A673 (cell line): ENCODE measurements around the gene ESRRA. TPM values are rescaled to one million over a fixed set of nuclear protein-coding genes. Genes with fewer than 3 reads are reported as not detected.

Experiments
- BruUV-seq: library from RNA; stranded (reverse); fragments of 400-500 nt; replicated peaks from 2 replicates; lab custom pipeline; 2021; lab: Mats Ljungman, UMichigan
- CTCF ChIA-PET: fragments of 300-600 bp; sonication (Branson Sonifier 250); formaldehyde crosslinking; loops from one replicate; lab custom pipeline; 2022; ENCODE audit warnings: antibody characterized with exemption; lab: Charles Lee
- POLR2A ChIA-PET: fragments of 300-600 bp; sonication (Branson Sonifier 250); formaldehyde crosslinking; loops from one replicate; lab custom pipeline; 2022; ENCODE audit warnings: antibody characterized with exemption; ENCODE audit not compliant: low non-redundant PET; lab: Charles Lee
- DNase-seq: peaks from one replicate; pipeline ENCODE4 v3.0.0-alpha.2; 2015; ENCODE audit warnings: low spot score
- H3K27ac ChIP-seq: fragments of 200-600 bp; sonication (generic); 2 replicates; pipeline ENCODE4 v1.5.1; 2016; ENCODE audit warnings: mixed run types, low read depth, mild to moderate bottlenecking, mixed read lengths, antibody characterized with exemption, low read length; ENCODE audit not compliant: poor library complexity, severe bottlenecking
- H3K27me3 ChIP-seq: fragments of 200-600 bp; sonication (generic); replicated peaks from 2 replicates; pipeline ENCODE4 v1.6.1; 2017; ENCODE audit warnings: mixed run types, low read depth, mild to moderate bottlenecking, mixed read lengths, antibody characterized with exemption, low read length; ENCODE audit not compliant: insufficient read depth, poor library complexity
- H3K36me3 ChIP-seq: fragments of 200-600 bp; sonication (generic); 2 replicates; pipeline ENCODE4 v1.6.1; 2016; ENCODE audit warnings: mixed run types, mild to moderate bottlenecking, mixed read lengths, antibody characterized with exemption, low read length; ENCODE audit not compliant: insufficient read depth, poor library complexity, severe bottlenecking
- H3K4me1 ChIP-seq: fragments of 200-600 bp; sonication (generic); 2 replicates; pipeline ENCODE4 v1.6.1; 2017; ENCODE audit warnings: mixed run types, mild to moderate bottlenecking, mixed read lengths, antibody characterized with exemption, low read length; ENCODE audit not compliant: insufficient read depth, poor library complexity, severe bottlenecking
- H3K4me3 ChIP-seq: fragments of 200-600 bp; sonication (generic); 2 replicates; pipeline ENCODE4 v1.5.1; 2016; ENCODE audit warnings: low read depth, mixed run types, mild to moderate bottlenecking, mixed read lengths, low read length; ENCODE audit not compliant: poor library complexity, severe bottlenecking
- H3K9me3 ChIP-seq: fragments of 200-600 bp; sonication (generic); 2 replicates; pipeline ENCODE4 v1.6.1; 2016; ENCODE audit warnings: mixed run types, low read depth, mild to moderate bottlenecking, mixed read lengths, antibody characterized with exemption, low read length; ENCODE audit not compliant: poor library complexity, severe bottlenecking
- CTCF ChIP-seq: fragments of 300-800, 200-600 bp; sonication (generic); conservative IDR thresholded peaks from 2 replicates; pipeline ENCODE4 v1.5.1; 2017; ENCODE audit warnings: low read depth, mild to moderate bottlenecking, antibody characterized with exemption, low read length, moderate library complexity, mixed read lengths
- EZH2 ChIP-seq: fragments of 200-600 bp; sonication (generic); IDR thresholded peaks from 2 replicates; pipeline ENCODE4 v1.6.1; 2017; ENCODE audit warnings: borderline replicate concordance, low read depth, mild to moderate bottlenecking, mixed read lengths, antibody characterized with exemption, low read length; ENCODE audit not compliant: poor library complexity, severe bottlenecking
- intact Hi-C: fragments of 100-400 bp; cut with micrococcal nuclease; formaldehyde crosslinking; loops from one replicate; pipeline ENCODE4 v1.10.0; 2022; ENCODE audit not compliant: unreplicated experiment
- microRNA-seq: library from miRNA; unstranded; fragments of <30 nt; microRNA quantifications from one replicate; pipeline ENCODE4 v1.2.0, GENCODE V29; 2021
- total RNA-seq: library from RNA; stranded (reverse); gene quantifications from 2 replicates; pipeline ENCODE4 v1.2.3, GENCODE V29; 2021

Gene ESRRA
- total RNA-seq, 1 experiment from 2014 or later = 63.8 TPM

GRCh38 chr11:64364435-64364834, 59.1 kb downstream of the ESRRA start:
- no peak for DNase-seq
- peaks cover 32% of the 10 kb centered on the region for H3K36me3 ChIP-seq
- BruUV-seq = no TSS peak
- TF ChIP-seq EZH2 (no peak), CTCF (no peak)
- H3K4me1 ChIP-seq = peaks cover 8% of the 10 kb centered on the region
- H3K27ac ChIP-seq = no peak overlapping the region
- ChIA-PET POLR2A (no interaction called here), CTCF (no interaction called here)
- no peak overlapping the region for H3K4me3 ChIP-seq
- H3K9me3 ChIP-seq = no peaks in the 10 kb centered on the region
- no peaks in the 10 kb centered on the region for H3K27me3 ChIP-seq
- intact Hi-C loops = no loop called here

GRCh38 chr11:64364911-64365310, 59.6 kb downstream of the ESRRA start:
- no peak for TF ChIP-seq CTCF
- no peak for TF ChIP-seq EZH2
- Histone ChIP-seq H3K27me3 (no peaks in the 10 kb centered on the region), H3K36me3 (peaks cover 32% of the 10 kb centered on the region), H3K27ac (no peak overlapping the region), H3K4me3 (no peak overlapping the region), H3K9me3 (no peaks in the 10 kb centered on the region), H3K4me1 (peaks cover 3% of the 10 kb centered on the region)
- ChIA-PET POLR2A (no interaction called here), CTCF (no interaction called here)
- no TSS peak for BruUV-seq
- intact Hi-C loops = no loop called here
- DNase-seq = no peak

Small RNAs within 50 kb of the gene (microRNA-seq; reads per million reads assigned to microRNA genes)
- gene MIR7155 = not detected

Other genes starting within 250 kb of the ESRRA start
- gene MACROD1, start 139.4 kb upstream of the ESRRA start, total RNA-seq = 28.7 and 32.6 TPM in 2 replicates
- gene STIP1, start 119.4 kb upstream of the ESRRA start, total RNA-seq = 565 and 577 TPM in 2 replicates
- gene FERMT3, start 98.8 kb upstream of the ESRRA start, total RNA-seq = 99.3 and 99.4 TPM in 2 replicates
- gene TRPT1, start 79.3 kb upstream of the ESRRA start, total RNA-seq = 43.6 and 59.6 TPM in 2 replicates
- 72.4 and 73.8 TPM in 2 replicates for gene NUDT22, start 79.2 kb upstream of the ESRRA start, total RNA-seq
- 20.2 and 23.9 TPM in 2 replicates for gene DNAJC4, start 75.0 kb upstream of the ESRRA start, total RNA-seq
- gene VEGFB, start 70.9 kb upstream of the ESRRA start, total RNA-seq = 93.3 and 108 TPM in 2 replicates
- gene FKBP2, start 64.4 kb upstream of the ESRRA start, total RNA-seq = 57.5 and 63.1 TPM in 2 replicates
- 378 and 402 TPM in 2 replicates for gene PPP1R14B, start 58.6 kb upstream of the ESRRA start, total RNA-seq
- 45.3 and 51.1 TPM in 2 replicates for gene PLCB3, start 54.0 kb upstream of the ESRRA start, total RNA-seq
- 48.4 and 62.2 TPM in 2 replicates for gene BAD, start 20.9 kb upstream of the ESRRA start, total RNA-seq
- gene GPR137, start 19.7 kb upstream of the ESRRA start, total RNA-seq = 47.9 and 56.6 TPM in 2 replicates
- 0.26 TPM in 1 of 2 replicates, not detected in the other for gene KCNK4, start 14.2 kb upstream of the ESRRA start, total RNA-seq
- gene CATSPERZ, start 5.2 kb upstream of the ESRRA start, total RNA-seq = 1.4 TPM in 1 of 2 replicates, not detected in the other
- gene TRMT112, start 12.0 kb downstream of the ESRRA start, total RNA-seq = 254 and 270 TPM in 2 replicates
- 206 and 221 TPM in 2 replicates for gene PRDX5, start 12.6 kb downstream of the ESRRA start, total RNA-seq
- 0.47 and 0.76 TPM in 2 replicates for gene CCDC88B, start 34.7 kb downstream of the ESRRA start, total RNA-seq
- 22.9 and 24.5 TPM in 2 replicates for gene RPS6KA4, start 53.6 kb downstream of the ESRRA start, total RNA-seq